Measurements from ENCODE around the gene MRAP2. TPM values are rescaled to one million over a fixed set of nuclear protein-coding genes. Genes with fewer than 3 reads are reported as not detected.
A peak's percentile ranks its signal among the peaks of the same experiment; 100 is the strongest.
"Not testable (repeated sequence)": the region's sequence is repeated elsewhere in the genome, so short reads cannot be mapped to it uniquely, and the experiment has no call there.

MRAP2 gene
- total and polyA plus RNA-seq, 2 donors (not counting 3 experiments of a cell fraction or from before 2014, with no cell fraction given): 5.8 to 8.6 TPM

DNA sequence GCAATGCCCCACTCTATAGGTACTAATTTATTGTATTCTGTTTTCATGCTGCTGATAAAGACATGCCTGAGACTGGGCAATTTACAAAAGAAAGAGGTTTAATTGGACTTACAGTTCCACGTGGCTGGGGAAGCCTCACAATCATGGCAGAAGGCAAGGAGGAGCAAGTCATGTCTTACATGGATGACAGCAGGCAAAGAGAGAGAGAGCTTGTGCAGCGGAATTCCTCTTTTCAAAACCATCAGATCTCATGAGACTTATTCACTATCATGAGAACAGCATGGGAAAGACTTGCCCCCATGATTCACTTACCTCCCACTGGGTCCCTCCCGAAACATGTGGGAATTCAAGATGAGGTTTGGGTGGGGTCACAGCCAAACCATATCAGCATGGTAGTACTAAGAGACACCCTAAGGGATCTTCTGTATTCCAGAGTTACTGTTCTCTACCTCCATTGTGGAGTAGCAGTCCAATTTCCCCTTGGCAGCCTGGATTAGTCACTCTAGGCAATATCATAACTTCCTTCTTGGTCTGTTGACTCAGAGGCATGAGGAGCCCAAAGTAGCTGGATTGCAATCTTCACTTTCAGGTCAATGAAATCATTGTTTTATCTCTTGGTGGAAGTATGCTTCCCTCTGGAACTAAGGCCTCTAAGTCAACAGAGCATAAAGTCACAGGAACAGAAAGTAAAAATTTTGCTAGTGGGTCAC, 71.8 kb downstream of the MRAP2 start:
- H4K20me1 ChIP-seq (replicated peaks; ENCODE audit: control insufficient read depth, extremely low read depth, insufficient read depth, low read length); H3K79me2 ChIP-seq (ENCODE audit: control insufficient read depth, insufficient read depth, low read length); H3K4me2 ChIP-seq (ENCODE audit: insufficient read depth, low read length); H3K9me1 ChIP-seq (replicated peaks; ENCODE audit: control insufficient read depth, extremely low read depth, insufficient read depth, low read length); H3K9me3 ChIP-seq (replicated peaks; ENCODE audit: control insufficient read depth, insufficient read depth, low read length); dilution Hi-C loops (cut with MboI; ENCODE audit: extremely low pct_ligation_motif_present, low sequenced_read_pairs); H3K27me3 ChIP-seq (ENCODE audit: control insufficient read depth in 2 of 2, insufficient read depth in 2 of 2, low read length in 2 of 2); H3K36me3 ChIP-seq (ENCODE audit: control insufficient read depth in 2 of 2, extremely low read depth in 1 of 2, insufficient read depth in 2 of 2, low read length in 2 of 2); H3K9ac ChIP-seq (replicated peaks; ENCODE audit: extremely low read depth, insufficient read depth, low read length); intact Hi-C loops (cut with micrococcal nuclease); H2AFZ ChIP-seq (ENCODE audit: low read depth, low read length); H3K27ac ChIP-seq (ENCODE audit: insufficient read depth, low read depth, low read length); H3K4me3 ChIP-seq (replicated peaks in 1 of 3; ENCODE audit: insufficient read depth in 1 of 3, low read depth in 1 of 3, low read length in 3 of 3); H3K4me1 ChIP-seq (ENCODE audit: control insufficient read depth, extremely low read depth, insufficient read depth, low read length); BruUV-seq (replicated peaks); POLR2A ChIA-PET: not testable (repeated sequence)
- CTCF ChIA-PET: interaction anchor here (1.3 kb wide), 1 partner anchor 11 kb away, joined by 4 read pairs; no protein-coding TSS in a partner anchor
- DNase-seq (ENCODE audit: low read depth, low spot score) (peak; percentile 15), FAIRE-seq (peak; percentile 62)
- TF ChIP-seq FOS (IDR thresholded peaks at IDR 0.05; ENCODE audit: borderline replicate concordance, insufficient read depth, low read length) (peak; percentile 81), GATA2 (IDR thresholded peaks at IDR 0.05; ENCODE audit: insufficient read depth, insufficient read length, low read depth, low read length) (peak; percentile 55)

GRCh38 chr6:84107495-84107894, 73.9 kb downstream of the MRAP2 start:
- BruUV-seq (replicated peaks): no TSS peak
- CTCF ChIA-PET: interaction anchor here (1.0 kb wide), 1 partner anchor 20 kb away, joined by 3 read pairs; no protein-coding TSS in a partner anchor

More at GRCh38 chr6:84107495-84107894, 73.9 kb downstream of the MRAP2 start:
- no peak overlapping the region for H3K4me2 ChIP-seq (ENCODE audit: insufficient read depth, low read length)
- no peaks in the 10 kb centered on the region for H3K4me1 ChIP-seq (ENCODE audit: control insufficient read depth, extremely low read depth, insufficient read depth, low read length)
- no peaks in the 10 kb centered on the region for H3K79me2 ChIP-seq (ENCODE audit: control insufficient read depth, insufficient read depth, low read length)
- no peaks in the 10 kb centered on the region for H3K9me3 ChIP-seq (replicated peaks; ENCODE audit: control insufficient read depth, insufficient read depth, low read length)
- DNase-seq (ENCODE audit: low read depth, low spot score) (no peak), FAIRE-seq (no peak)
- no peak overlapping the region for H3K27ac ChIP-seq (ENCODE audit: insufficient read depth, low read depth, low read length)
- dilution Hi-C loops (cut with MboI; ENCODE audit: extremely low pct_ligation_motif_present, low sequenced_read_pairs) (no loop called here), intact Hi-C loops (cut with micrococcal nuclease) (no loop called here)
- H3K4me3 ChIP-seq (replicated peaks in 1 of 3; ENCODE audit: insufficient read depth in 1 of 3, low read depth in 1 of 3, low read length in 3 of 3): no peak overlapping the region
- H3K9ac ChIP-seq (replicated peaks; ENCODE audit: extremely low read depth, insufficient read depth, low read length): no peak overlapping the region
- H3K27me3 ChIP-seq (ENCODE audit: control insufficient read depth in 2 of 2, insufficient read depth in 2 of 2, low read length in 2 of 2): no peaks in the 10 kb centered on the region
- no peak for TF ChIP-seq JUN (IDR thresholded peaks at IDR 0.05; ENCODE audit: borderline replicate concordance, insufficient read depth, insufficient read length, low read depth)
- TF ChIP-seq MYC (IDR thresholded peaks at IDR 0.05; ENCODE audit: low read depth, low read length): no peak
- no peak for TF ChIP-seq CTCF (IDR thresholded peaks at IDR 0.05; ENCODE audit: extremely low read depth in 1 of 2, insufficient read depth in 1 of 2, low read depth in 1 of 2, low read length in 2 of 2)
- TF ChIP-seq POLR2AphosphoS5 (IDR thresholded peaks at IDR 0.05; ENCODE audit: insufficient read depth, low read depth, low read length): no peak
- TF ChIP-seq GATA2 (IDR thresholded peaks at IDR 0.05; ENCODE audit: insufficient read depth, insufficient read length, low read depth, low read length): no peak
- no peak for TF ChIP-seq POLR2A (IDR thresholded peaks at IDR 0.05; ENCODE audit: low read depth, low read length)
- TF ChIP-seq, protein P1, sequence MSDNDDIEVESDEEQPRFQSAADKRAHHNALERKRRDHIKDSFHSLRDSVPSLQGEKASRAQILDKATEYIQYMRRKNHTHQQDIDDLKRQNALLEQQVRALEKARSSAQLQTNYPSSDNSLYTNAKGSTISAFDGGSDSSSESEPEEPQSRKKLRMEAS (IDR thresholded peaks at IDR 0.05; ENCODE audit: insufficient read depth, insufficient read length): no peak
- no peak for TF ChIP-seq EZH2 (IDR thresholded peaks at IDR 0.05; ENCODE audit: borderline replicate concordance, low read depth, low read length, severe bottlenecking)
- TF ChIP-seq FOS (IDR thresholded peaks at IDR 0.05; ENCODE audit: borderline replicate concordance, insufficient read depth, low read length): no peak
- H4K20me1 ChIP-seq (replicated peaks; ENCODE audit: control insufficient read depth, extremely low read depth, insufficient read depth, low read length): no peaks in the 10 kb centered on the region
- H2AFZ ChIP-seq (ENCODE audit: low read depth, low read length): no peak overlapping the region
- POLR2A ChIA-PET: no interaction called here
- H3K36me3 ChIP-seq (ENCODE audit: control insufficient read depth in 2 of 2, extremely low read depth in 1 of 2, insufficient read depth in 2 of 2, low read length in 2 of 2): no peaks in the 10 kb centered on the region
- no peaks in the 10 kb centered on the region for H3K9me1 ChIP-seq (replicated peaks; ENCODE audit: control insufficient read depth, extremely low read depth, insufficient read depth, low read length)
